ENCODE data around the gene SAT2. TPM values are rescaled to one million over a fixed set of nuclear protein-coding genes. Genes with fewer than 3 reads are reported as not detected.
"Not testable (repeated sequence)": the region's sequence is repeated elsewhere in the genome, so short reads cannot be mapped to it uniquely, and the experiment has no call there.

SAT2 gene
- total RNA-seq, 6 experiments from 2014 or later, result 39.2 to 55.0 (median 43.5) TPM

- Mint-ChIP-seq H3K4me1 (ENCODE audit: low read depth) (peaks cover under 1% of the 10 kb centered on the region; the same call in 1 of the 2 replicates), H3K36me3 (ENCODE audit: low read depth) (peaks cover 6% of the 10 kb centered on the region; the same call in 1 of the 2 replicates), H3K4me3 (no peak overlapping the region), H3K9me3 (peaks cover 7% of the 10 kb centered on the region; the same call in 1 of the 2 replicates), H3K27me3 (ENCODE audit: insufficient read depth) (peaks cover 29% of the 10 kb centered on the region), H3K27ac (no peak overlapping the region)
- no peak for TF ChIP-seq CTCF (IDR thresholded peaks at IDR 0.05)
- no peak for DNase-seq
These were observed 17.2 kb upstream of the SAT2 start for GRCh38 chr17:7644775-7645174.

- not testable (repeated sequence) for H3K27ac Mint-ChIP-seq; H3K36me3 Mint-ChIP-seq (ENCODE audit: low read depth)
These were observed 14.0 kb upstream of the SAT2 start for GRCh38 chr17:7641635-7642034.

GRCh38 chr17:7640783-7641182 is 13.2 kb upstream of the SAT2 start:
- Mint-ChIP-seq H3K4me3 (no peak overlapping the region), H3K36me3 (ENCODE audit: low read depth) (peaks cover 6% of the 10 kb centered on the region; the same call in 1 of the 2 replicates)

More at GRCh38 chr17:7641635-7642034, 14.0 kb upstream of the SAT2 start:
- not testable (repeated sequence) for H3K9me3 Mint-ChIP-seq; H3K4me1 Mint-ChIP-seq (ENCODE audit: low read depth); H3K4me3 Mint-ChIP-seq; DNase-seq
- peaks cover 13% of the 10 kb centered on the region for H3K27me3 Mint-ChIP-seq (ENCODE audit: insufficient read depth)

GRCh38 chr17:7636163-7636562 is 8.5 kb upstream of the SAT2 start:
- Mint-ChIP-seq H3K36me3 (ENCODE audit: low read depth) (no peaks in the 10 kb centered on the region), H3K27ac (no peak overlapping the region), H3K27me3 (ENCODE audit: insufficient read depth) (peaks cover 8% of the 10 kb centered on the region), H3K4me1 (ENCODE audit: low read depth) (no peaks in the 10 kb centered on the region), H3K4me3 (no peak overlapping the region), H3K9me3 (no peaks in the 10 kb centered on the region)
- no peak for TF ChIP-seq CTCF (IDR thresholded peaks at IDR 0.05)
- DNase-seq, result no peak

More at GRCh38 chr17:7640783-7641182, 13.2 kb upstream of the SAT2 start:
- DNase-seq, result no peak
- Mint-ChIP-seq H3K27me3 (ENCODE audit: insufficient read depth) (peaks cover 17% of the 10 kb centered on the region), H3K9me3 (peaks cover 7% of the 10 kb centered on the region; the same call in 1 of the 2 replicates), H3K27ac (no peak overlapping the region), H3K4me1 (ENCODE audit: low read depth) (no peaks in the 10 kb centered on the region)
- no peak for TF ChIP-seq CTCF (IDR thresholded peaks at IDR 0.05)

DNA sequence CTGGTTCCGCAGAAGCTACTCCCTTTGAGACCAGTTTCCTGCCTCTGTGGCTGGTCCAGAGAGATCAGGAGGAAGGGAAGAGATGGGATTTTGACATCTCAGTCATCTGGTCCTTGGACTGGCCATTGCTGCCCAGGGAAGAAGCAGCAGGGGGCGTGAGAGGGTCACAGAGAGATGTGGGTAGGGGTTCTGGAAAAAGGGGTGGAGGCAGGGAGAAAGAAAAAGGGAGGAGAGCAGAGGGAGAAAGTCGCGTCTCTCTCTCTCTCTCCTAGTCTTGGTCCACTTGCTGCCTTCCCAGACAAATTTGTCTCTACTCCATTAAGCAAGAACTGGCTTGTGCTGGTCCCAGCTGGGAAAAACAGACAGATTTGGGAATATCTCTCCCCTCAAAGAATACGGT is 6.8 kb upstream of the SAT2 start:
- H3K36me3 Mint-ChIP-seq (ENCODE audit: low read depth), result no peaks in the 10 kb centered on the region
- H3K9me3 Mint-ChIP-seq, result no peaks in the 10 kb centered on the region
- peaks cover 6% of the 10 kb centered on the region for H3K27me3 Mint-ChIP-seq (ENCODE audit: insufficient read depth)
- H3K4me3 Mint-ChIP-seq, result no peak overlapping the region
- peak; percentile 25 for DNase-seq
- no peaks in the 10 kb centered on the region for H3K4me1 Mint-ChIP-seq (ENCODE audit: low read depth)
- no peak overlapping the region for H3K27ac Mint-ChIP-seq
- peak; percentile 69 for TF ChIP-seq CTCF (IDR thresholded peaks at IDR 0.05)

GRCh38 chr17:7633093-7633492 is 5.5 kb upstream of the SAT2 start:
- H3K36me3 Mint-ChIP-seq (ENCODE audit: low read depth), result no peaks in the 10 kb centered on the region
- no peak overlapping the region for H3K27ac Mint-ChIP-seq
- no peak for DNase-seq
- no peaks in the 10 kb centered on the region for H3K9me3 Mint-ChIP-seq
- no peak overlapping the region for H3K4me3 Mint-ChIP-seq
- peaks cover 4% of the 10 kb centered on the region for H3K27me3 Mint-ChIP-seq (ENCODE audit: insufficient read depth)
- no peak for TF ChIP-seq CTCF (IDR thresholded peaks at IDR 0.05)
- no peaks in the 10 kb centered on the region for H3K4me1 Mint-ChIP-seq (ENCODE audit: low read depth)

Data from HFFc6 (cell line).